Jurkat, Clone E6-1 (cell line): ENCODE results near the gene PALD1. TPM values are rescaled to one million over a fixed set of nuclear protein-coding genes. Genes with fewer than 3 reads are reported as not detected.

ENCODE experiments used
- DNase-seq: peaks from one replicate; pipeline ENCODE4 v3.0.0-alpha.2; 2011; ENCODE audit warnings: low read depth, low spot score
- H3K4me3 ChIP-seq: 2 replicates; pipeline ENCODE4 v1.5.1; 2011; ENCODE audit warnings: mild to moderate bottlenecking, low read length, control low read depth, moderate library complexity
- polyA plus RNA-seq: library from polyadenylated mRNA; unstranded; fragments of >200 nt; gene quantifications from one replicate; pipeline ENCODE4 v1.2.1, GENCODE V29; 2012; ENCODE audit warnings: missing spikeins; ENCODE audit not compliant: insufficient read length, insufficient read depth

PALD1 gene
- 8.4 TPM for polyA plus RNA-seq

- H3K4me3 ChIP-seq = peak within 1 kb of the TSS; percentile 65
- DNase-seq = peak; percentile 49
Observed at GRCh38 chr10:70478191-70479164, at the start of gene PALD1. Gene PALD1, plus strand, starts transcription at chr10:70478767. Its CDS starts 47,185 bp downstream, at chr10:70525952.

- DNase-seq = no peak
- no peak overlapping the region for H3K4me3 ChIP-seq
Observed at GRCh38 chr10:70430493-70431445, 47.8 kb upstream of the PALD1 start.

GRCh38 chr10:70432101-70432500, 46.5 kb upstream of the PALD1 start:
- DNase-seq = no peak
- no peak overlapping the region for H3K4me3 ChIP-seq

GRCh38 chr10:70432561-70433263, 45.9 kb upstream of the PALD1 start:
- no peak for DNase-seq
- no peak overlapping the region for H3K4me3 ChIP-seq

GRCh38 chr10:70433581-70434280, 44.8 kb upstream of the PALD1 start:
- H3K4me3 ChIP-seq = no peak overlapping the region
- DNase-seq = no peak

GRCh38 chr10:70435241-70436085, 43.1 kb upstream of the PALD1 start:
- DNase-seq = no peak
- no peak overlapping the region for H3K4me3 ChIP-seq

- no peak overlapping the region for H3K4me3 ChIP-seq
- no peak for DNase-seq
Observed at GRCh38 chr10:70437721-70438120, 40.8 kb upstream of the PALD1 start.

GRCh38 chr10:70440296-70441160, 38.0 kb upstream of the PALD1 start:
- no peak overlapping the region for H3K4me3 ChIP-seq
- DNase-seq = no peak

GRCh38 chr10:70441161-70441894, 37.2 kb upstream of the PALD1 start, which contains the start of gene NODAL:
Gene NODAL, minus strand, starts transcription at chr10:70441681. Its CDS starts 14 bp downstream, at chr10:70441667.
- no peak for DNase-seq
- H3K4me3 ChIP-seq = no peak within 1 kb of the TSS

GRCh38 chr10:70441895-70442309, 36.7 kb upstream of the PALD1 start:
- no peak for DNase-seq
- H3K4me3 ChIP-seq = no peak overlapping the region

- no peak for DNase-seq
- no peak overlapping the region for H3K4me3 ChIP-seq
Observed at GRCh38 chr10:70442332-70442988, 36.1 kb upstream of the PALD1 start.

- DNase-seq = no peak
- no peak overlapping the region for H3K4me3 ChIP-seq
Observed at GRCh38 chr10:70444744-70445143, 33.8 kb upstream of the PALD1 start.

GRCh38 chr10:70445718-70446657, 32.6 kb upstream of the PALD1 start:
- no peak for DNase-seq
- no peak overlapping the region for H3K4me3 ChIP-seq

- DNase-seq = no peak
- no peak overlapping the region for H3K4me3 ChIP-seq
Observed at GRCh38 chr10:70448236-70448635, 30.3 kb upstream of the PALD1 start.
